IPS DF 6.9 (cell line): ENCODE data around the gene SMIM31.

Source experiments
- DNase-seq: peaks from one replicate; pipeline ENCODE4 v3.0.0-alpha.2; 2013; ENCODE audit warnings: low read depth, low spot score
- H3K27ac ChIP-seq: one replicate; pipeline ENCODE4 v1.5.1; 2013; ENCODE audit warnings: low read length, control low read depth
- H3K27me3 ChIP-seq: 2 replicates; pipeline ENCODE4 v1.6.1; 2013; ENCODE audit warnings: mild to moderate bottlenecking, low read length; ENCODE audit not compliant: control insufficient read depth, insufficient read depth
- H3K36me3 ChIP-seq: 2 replicates; pipeline ENCODE4 v1.6.1; 2013; ENCODE audit warnings: low read length; ENCODE audit not compliant: control insufficient read depth, insufficient read depth
- H3K4me1 ChIP-seq: 2 replicates; pipeline ENCODE4 v1.6.1; 2013; ENCODE audit warnings: low read length; ENCODE audit not compliant: control insufficient read depth, insufficient read depth
- H3K4me3 ChIP-seq: 2 replicates; pipeline ENCODE4 v1.5.1; 2013; ENCODE audit warnings: mild to moderate bottlenecking, low read length
- H3K9me3 ChIP-seq: 2 replicates; pipeline ENCODE4 v1.6.1; 2013; ENCODE audit warnings: low read length, inconsistent platforms; ENCODE audit not compliant: control insufficient read depth, insufficient read depth
- WGBS: extraction: QIAGEN DNeasy Blood & Tissue Kit; methylation state at CpG from one replicate; pipeline ENCODE4 v1.1.7; 2013; ENCODE audit warnings: mixed read lengths, missing lambda C conversion rate; ENCODE audit not compliant: insufficient read length, insufficient coverage; 5-methylcytosine and 5-hydroxymethylcytosine counted together

SMIM31 gene

GRCh38 chr4:164756686-164757085, 2.8 kb downstream of the SMIM31 start:
- Histone ChIP-seq H3K27ac (no peak overlapping the region), H3K27me3 (no peaks in the 10 kb centered on the region), H3K4me1 (no peaks in the 10 kb centered on the region), H3K9me3 (no peaks in the 10 kb centered on the region; the same call in 1 of the 2 replicates), H3K36me3 (no peaks in the 10 kb centered on the region), H3K4me3 (no peak overlapping the region)
- no CpG with 5 or more reads among the region's 2 CpGs for WGBS
- DNase-seq, result no peak

- Histone ChIP-seq H3K9me3 (no peaks in the 10 kb centered on the region), H3K27me3 (no peaks in the 10 kb centered on the region)
- DNase-seq, result no peak
These were observed 7.3 kb downstream of the SMIM31 start for GRCh38 chr4:164761241-164761640.

GRCh38 chr4:164761746-164762275, 7.9 kb downstream of the SMIM31 start:
- H3K9me3 ChIP-seq, result no peaks in the 10 kb centered on the region
- H3K27ac ChIP-seq, result no peak overlapping the region
- no peak overlapping the region for H3K4me3 ChIP-seq
- H3K36me3 ChIP-seq, result no peaks in the 10 kb centered on the region
- no peaks in the 10 kb centered on the region for H3K27me3 ChIP-seq
- no CpG with 5 or more reads among the region's 6 CpGs for WGBS
- peaks cover 2% of the 10 kb centered on the region; the same call in 1 of the 2 replicates for H3K4me1 ChIP-seq
- no peak for DNase-seq

More at GRCh38 chr4:164761241-164761640, 7.3 kb downstream of the SMIM31 start:
- no CpG with 5 or more reads among the region's 1 CpG for WGBS
- H3K27ac ChIP-seq, result no peak overlapping the region
- peaks cover 2% of the 10 kb centered on the region; the same call in 1 of the 2 replicates for H3K4me1 ChIP-seq
- no peak overlapping the region for H3K4me3 ChIP-seq
- H3K36me3 ChIP-seq, result no peaks in the 10 kb centered on the region

GRCh38 chr4:164765096-164765495, 11.2 kb downstream of the SMIM31 start:
- no peak for DNase-seq
- Histone ChIP-seq H3K27me3 (no peaks in the 10 kb centered on the region), H3K4me1 (peaks cover 2% of the 10 kb centered on the region; the same call in 1 of the 2 replicates), H3K4me3 (no peak overlapping the region), H3K27ac (no peak overlapping the region), H3K36me3 (no peaks in the 10 kb centered on the region), H3K9me3 (no peaks in the 10 kb centered on the region)
- WGBS, result no CpG with 5 or more reads among the region's 3 CpGs

GRCh38 chr4:164765833-164766232, 11.9 kb downstream of the SMIM31 start:
- H3K4me3 ChIP-seq, result no peak overlapping the region
- no peak for DNase-seq
- no peaks in the 10 kb centered on the region for H3K9me3 ChIP-seq
- H3K27me3 ChIP-seq, result no peaks in the 10 kb centered on the region
- no peak overlapping the region for H3K27ac ChIP-seq
- no peaks in the 10 kb centered on the region for H3K36me3 ChIP-seq
- peaks cover 2% of the 10 kb centered on the region; the same call in 1 of the 2 replicates for H3K4me1 ChIP-seq
- no CpG with 5 or more reads among the region's 5 CpGs for WGBS

- Histone ChIP-seq H3K4me1 (peaks cover 2% of the 10 kb centered on the region; the same call in 1 of the 2 replicates), H3K4me3 (no peak overlapping the region), H3K27ac (no peak overlapping the region), H3K27me3 (no peaks in the 10 kb centered on the region), H3K9me3 (no peaks in the 10 kb centered on the region), H3K36me3 (no peaks in the 10 kb centered on the region)
- WGBS, result no CpG with 5 or more reads among the region's 5 CpGs
- DNase-seq, result no peak
These were observed 14.6 kb downstream of the SMIM31 start for GRCh38 chr4:164768516-164768915.

GRCh38 chr4:164770010-164770724, 16.2 kb downstream of the SMIM31 start:
- H3K27ac ChIP-seq, result no peak overlapping the region
- no peak for DNase-seq
- H3K36me3 ChIP-seq, result no peaks in the 10 kb centered on the region
- no peaks in the 10 kb centered on the region for H3K27me3 ChIP-seq
- H3K4me3 ChIP-seq, result no peak overlapping the region
- H3K4me1 ChIP-seq, result peaks cover 2% of the 10 kb centered on the region; the same call in 1 of the 2 replicates
- WGBS, result no CpG with 5 or more reads among the region's 4 CpGs
- no peaks in the 10 kb centered on the region for H3K9me3 ChIP-seq

GRCh38 chr4:164771088-164771487, 17.2 kb downstream of the SMIM31 start:
- Histone ChIP-seq H3K4me1 (no peaks in the 10 kb centered on the region), H3K9me3 (no peaks in the 10 kb centered on the region), H3K27me3 (no peaks in the 10 kb centered on the region), H3K4me3 (no peak overlapping the region), H3K36me3 (no peaks in the 10 kb centered on the region), H3K27ac (no peak overlapping the region)
- WGBS, result no CpG with 5 or more reads among the region's 5 CpGs
- no peak for DNase-seq

- WGBS, result no CpG with 5 or more reads among the region's 7 CpGs
- no peak for DNase-seq
- Histone ChIP-seq H3K4me1 (no peaks in the 10 kb centered on the region), H3K4me3 (no peak overlapping the region), H3K27me3 (no peaks in the 10 kb centered on the region), H3K9me3 (no peaks in the 10 kb centered on the region), H3K27ac (no peak overlapping the region), H3K36me3 (no peaks in the 10 kb centered on the region)
These were observed 18.1 kb downstream of the SMIM31 start for GRCh38 chr4:164772076-164772475.

GRCh38 chr4:164779080-164779479, 25.1 kb downstream of the SMIM31 start:
- DNase-seq, result no peak
- Histone ChIP-seq H3K4me1 (no peaks in the 10 kb centered on the region), H3K4me3 (no peak overlapping the region), H3K36me3 (no peaks in the 10 kb centered on the region), H3K27ac (no peak overlapping the region), H3K9me3 (no peaks in the 10 kb centered on the region), H3K27me3 (no peaks in the 10 kb centered on the region)
- no CpG with 5 or more reads among the region's 7 CpGs for WGBS

GRCh38 chr4:164779811-164780216, 25.9 kb downstream of the SMIM31 start:
- Histone ChIP-seq H3K4me3 (no peak overlapping the region), H3K27ac (no peak overlapping the region), H3K27me3 (no peaks in the 10 kb centered on the region), H3K4me1 (no peaks in the 10 kb centered on the region), H3K36me3 (no peaks in the 10 kb centered on the region), H3K9me3 (no peaks in the 10 kb centered on the region)
- DNase-seq, result peak; percentile 78
- no CpG with 5 or more reads among the region's 7 CpGs for WGBS
